SU-DHL-6 (cell line): Measurements from ENCODE around the gene ANKRD55.

Experiments used
- H2AFZ ChIP-seq: fragments of 200-600 bp; sonication (generic); 2 replicates; pipeline ENCODE4 v1.6.1; 2014; ENCODE audit warnings: low read depth, mild to moderate bottlenecking, moderate library complexity, mixed read lengths, antibody characterized with exemption, low read length; ENCODE audit not compliant: severe bottlenecking
- H3F3A ChIP-seq: fragments of 200-600 bp; shearing (Covaris generic); 2 replicates; pipeline ENCODE4 v1.6.0; 2016; ENCODE audit warnings: antibody characterized with exemption, mild to moderate bottlenecking; ENCODE audit not compliant: insufficient read depth
- H3K27ac ChIP-seq: fragments of 200-600 bp; sonication (generic); 2 replicates; pipeline ENCODE4 v1.5.1; 2016; ENCODE audit warnings: low read depth, mild to moderate bottlenecking, low read length, moderate library complexity, mixed read lengths
- H3K27me3 ChIP-seq: fragments of 200-600 bp; sonication (generic), shearing (Covaris generic); 2 replicates; pipeline ENCODE4 v1.6.0; 2014; ENCODE audit warnings: mild to moderate bottlenecking, low read length
- H3K36me3 ChIP-seq: fragments of 200-600 bp; sonication (generic); 2 replicates; pipeline ENCODE4 v1.6.1; 2014; ENCODE audit warnings: mild to moderate bottlenecking, low read length, mixed read lengths
- H3K4me2 ChIP-seq: fragments of 300-600, 200-600 bp; shearing (Covaris generic), sonication (generic); 2 replicates; pipeline ENCODE4 v1.6.0; 2014; ENCODE audit warnings: low read length, low read depth, mild to moderate bottlenecking; ENCODE audit not compliant: poor library complexity, severe bottlenecking
- H3K4me3 ChIP-seq: fragments of 200-600 bp; sonication (generic); 2 replicates; pipeline ENCODE4 v1.5.1; 2014; ENCODE audit warnings: antibody characterized with exemption, low read length, mild to moderate bottlenecking, mixed read lengths; ENCODE audit not compliant: insufficient read depth, poor library complexity, severe bottlenecking
- H3K79me2 ChIP-seq: fragments of 200-600 bp; sonication (generic); 2 replicates; pipeline ENCODE4 v1.6.1; 2014; ENCODE audit warnings: mild to moderate bottlenecking, low read length, moderate library complexity; ENCODE audit not compliant: insufficient read depth
- H3K9ac ChIP-seq: fragments of 200-600 bp; sonication (generic); 2 replicates; pipeline ENCODE4 v1.7.0; 2014; ENCODE audit warnings: mild to moderate bottlenecking, low read length
- H3K9me2 ChIP-seq: fragments of 200-600 bp; sonication (generic); replicated peaks from 2 replicates; pipeline ENCODE4 v1.6.1; 2014; ENCODE audit warnings: low read length; ENCODE audit not compliant: insufficient read depth
- H3K9me3 ChIP-seq: fragments of 200-600 bp; sonication (generic); 2 replicates; pipeline ENCODE4 v1.6.1; 2014; ENCODE audit warnings: low read length, mixed read lengths; ENCODE audit not compliant: insufficient read depth
- H4K20me1 ChIP-seq: fragments of 200-600 bp; sonication (generic); 2 replicates; pipeline ENCODE4 v1.6.1; 2014; ENCODE audit warnings: low read depth, mild to moderate bottlenecking, antibody characterized with exemption, low read length, moderate library complexity, mixed read lengths
- CTCF ChIP-seq: fragments of 200-600 bp; sonication (generic); IDR thresholded peaks from one replicate; pipeline ENCODE4 v1.5.1; 2017; ENCODE audit warnings: antibody characterized with exemption, mild to moderate bottlenecking, low read length, moderate library complexity; ENCODE audit not compliant: insufficient read depth, poor library complexity, severe bottlenecking
- EZH2phosphoT487 ChIP-seq: fragments of 200-600 bp; sonication (generic), shearing (Covaris generic); conservative IDR thresholded peaks from 2 replicates; pipeline ENCODE4 v1.6.1; 2018; ENCODE audit warnings: mild to moderate bottlenecking, antibody characterized with exemption, low read length, moderate library complexity, mixed read lengths

The ANKRD55 gene

GRCh38 chr5:56054666-56055065, 178.5 kb downstream of the ANKRD55 start:
- Histone ChIP-seq H3K79me2 (no peaks in the 10 kb centered on the region), H3K9ac (no peak overlapping the region), H3K4me3 (no peak overlapping the region), H3K36me3 (no peaks in the 10 kb centered on the region), H3K27ac (no peak overlapping the region), H3K4me2 (no peak overlapping the region), H4K20me1 (no peaks in the 10 kb centered on the region), H3F3A (no peaks in the 10 kb centered on the region), H3K27me3 (no peaks in the 10 kb centered on the region), H2AFZ (no peak overlapping the region), H3K9me3 (0 out of 2 replicates have a peak, but pooled peaks cover 3% of the 10 kb centered on the region), H3K9me2 (no peaks in the 10 kb centered on the region)
- TF ChIP-seq CTCF (no peak), EZH2phosphoT487 (no peak)

- Histone ChIP-seq H3K36me3 (no peaks in the 10 kb centered on the region), H4K20me1 (no peaks in the 10 kb centered on the region), H3K9me2 (no peaks in the 10 kb centered on the region), H3K4me2 (no peak overlapping the region), H3K9ac (no peak overlapping the region), H3K27ac (no peak overlapping the region), H3F3A (no peaks in the 10 kb centered on the region), H3K4me3 (no peak overlapping the region), H3K9me3 (0 out of 2 replicates have a peak, but pooled peaks cover 3% of the 10 kb centered on the region), H3K27me3 (no peaks in the 10 kb centered on the region), H3K79me2 (no peaks in the 10 kb centered on the region), H2AFZ (no peak overlapping the region)
- TF ChIP-seq EZH2phosphoT487: no peak
- TF ChIP-seq CTCF: no peak
These were observed 179.8 kb downstream of the ANKRD55 start for GRCh38 chr5:56053363-56053762.

GRCh38 chr5:56052735-56053134, 180.4 kb downstream of the ANKRD55 start:
- no peak overlapping the region for H2AFZ ChIP-seq
- no peak overlapping the region for H3K4me3 ChIP-seq
- no peaks in the 10 kb centered on the region for H3K9me2 ChIP-seq
- H3K79me2 ChIP-seq: no peaks in the 10 kb centered on the region
- H3K27ac ChIP-seq: no peak overlapping the region
- no peaks in the 10 kb centered on the region for H3K27me3 ChIP-seq
- TF ChIP-seq CTCF: no peak
- no peak for TF ChIP-seq EZH2phosphoT487
- no peaks in the 10 kb centered on the region for H4K20me1 ChIP-seq
- H3F3A ChIP-seq: no peaks in the 10 kb centered on the region
- no peak overlapping the region for H3K4me2 ChIP-seq
- H3K36me3 ChIP-seq: no peaks in the 10 kb centered on the region
- 0 out of 2 replicates have a peak, but pooled peaks cover 3% of the 10 kb centered on the region for H3K9me3 ChIP-seq
- H3K9ac ChIP-seq: no peak overlapping the region
